Articular chondrocyte of knee joint (primary cell): Measurements from ENCODE around the gene NPL. TPM values are rescaled to one million over a fixed set of nuclear protein-coding genes. Genes with fewer than 3 reads are reported as not detected.

Experiments used
- total RNA-seq: library from RNA; depleted of rRNA; stranded (reverse); fragments of >200 nt; gene quantifications from 2 replicates; pipeline ENCODE4 v1.2.3, GENCODE V29; 2012

The NPL gene
- 2.9 and 5.9 TPM in 2 replicates for total RNA-seq

DNA sequence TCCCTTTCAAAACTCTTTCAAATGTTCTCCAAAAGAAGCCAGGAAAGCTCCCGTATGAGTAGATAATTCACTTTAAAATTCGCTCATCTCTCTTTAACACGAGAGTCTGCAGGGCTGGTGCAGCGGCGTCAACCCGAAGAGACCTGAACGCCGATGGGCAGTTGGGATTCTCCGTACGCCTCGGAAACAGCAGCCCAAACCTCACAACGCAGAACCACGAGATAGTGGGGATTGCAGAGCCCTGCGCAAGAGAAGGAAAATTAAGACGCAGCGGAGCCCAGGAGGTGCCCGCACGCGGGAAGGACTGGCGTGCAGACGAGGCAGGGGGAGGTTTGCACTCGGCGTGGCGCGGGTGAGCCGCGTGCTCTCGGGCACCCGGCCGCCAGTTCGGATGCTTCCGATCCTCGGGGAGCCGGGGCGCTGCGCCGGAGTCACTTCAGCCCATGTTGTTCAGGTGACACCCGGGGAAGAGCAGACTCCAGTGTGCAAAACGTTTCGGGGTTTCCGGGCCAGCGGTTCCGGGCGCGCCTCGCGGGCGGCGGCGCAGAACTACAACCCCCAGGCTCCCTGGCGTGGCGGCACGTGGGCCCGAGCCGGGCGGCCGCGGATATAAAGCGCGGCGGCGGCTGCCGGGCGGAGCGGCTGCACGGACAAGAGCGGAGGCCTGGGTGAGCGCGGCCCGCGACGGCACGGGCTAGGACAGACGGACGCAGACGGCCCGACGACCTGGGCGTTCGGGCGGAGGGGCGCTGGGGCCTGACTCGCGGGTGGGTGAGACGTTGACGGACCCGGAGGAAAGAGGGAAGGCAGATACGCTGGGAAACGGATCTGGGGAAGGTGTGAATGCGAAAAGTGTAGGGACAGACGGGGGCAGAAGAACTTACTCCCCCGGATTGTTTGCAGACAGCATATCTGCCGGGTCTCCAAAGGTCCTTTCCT lies at the start of gene NPL:
TSS of gene NPL (plus strand) at position 636 of the 939 bp plus-strand sequence. CDS start 4,599 bp downstream, outside the sequence.

GRCh38 chr1:182839209-182840066 lies 49.9 kb downstream of the NPL start, which contains the start of gene DHX9:
TSS of gene DHX9 (plus strand) at chr1:182839347. CDS start at chr1:182842567, 3,220 bp downstream.

Other genes starting within 250 kb of the NPL start
- 13.2 and 13.9 TPM in 2 replicates for gene RNASEL, start 200.5 kb upstream of the NPL start, total RNA-seq
- gene RGS16, start 185.4 kb upstream of the NPL start, total RNA-seq: 17.2 and 18.8 TPM in 2 replicates
- 0.78 and 1.5 TPM in 2 replicates for gene RGS8, start 105.2 kb upstream of the NPL start, total RNA-seq
- 141 and 145 TPM in 2 replicates for gene DHX9, start 49.6 kb downstream of the NPL start, total RNA-seq
- gene SHCBP1L, start 163.4 kb downstream of the NPL start, total RNA-seq: 0.11 and 0.13 TPM in 2 replicates
- 237 and 238 TPM in 2 replicates for gene LAMC1, start 233.6 kb downstream of the NPL start, total RNA-seq